HG02943 (cell line): ENCODE measurements around the gene DIDO1.
"Not testable (repeated sequence)": the region's sequence is repeated elsewhere in the genome, so short reads cannot be mapped to it uniquely, and the experiment has no call there.

Source experiments
- ATAC-seq: cut with Tn5 transposase; IDR thresholded peaks from one replicate; pipeline ENCODE4 v1.9.1; 2021; ENCODE audit warnings: mild to moderate bottlenecking, low read depth, moderate library complexity; ENCODE audit not compliant: unreplicated experiment

The DIDO1 gene

GRCh38 chr20:62933966-62934365, 7.7 kb upstream of the DIDO1 start:
- no peak for ATAC-seq

GRCh38 chr20:62931464-62931863, 5.2 kb upstream of the DIDO1 start:
- no peak for ATAC-seq

DNA sequence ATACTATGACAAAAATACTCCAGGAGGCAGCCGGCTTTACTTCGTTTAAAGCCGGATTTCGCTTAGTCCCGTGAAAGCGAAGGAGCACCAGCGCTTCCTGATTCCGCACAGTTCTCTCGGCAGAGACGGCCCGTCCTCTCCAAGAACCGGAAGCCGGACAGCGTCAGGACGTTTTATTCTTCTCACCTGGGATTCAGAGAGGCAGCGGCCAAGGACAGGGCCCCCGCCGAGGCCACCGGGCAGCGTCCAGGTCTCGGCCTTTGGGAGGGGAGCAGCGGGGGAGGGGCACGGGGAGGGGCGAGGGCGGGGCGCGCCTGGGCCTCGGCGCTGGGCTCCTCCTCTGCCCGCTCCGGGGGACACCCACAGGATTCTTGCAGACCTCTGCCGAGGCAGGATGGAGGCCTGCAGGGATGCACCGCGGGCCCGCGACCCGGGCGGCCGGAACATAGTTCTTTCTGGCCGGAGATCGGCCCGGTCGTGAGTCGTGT, 2.8 kb upstream of the DIDO1 start:
- ATAC-seq: no peak

DNA sequence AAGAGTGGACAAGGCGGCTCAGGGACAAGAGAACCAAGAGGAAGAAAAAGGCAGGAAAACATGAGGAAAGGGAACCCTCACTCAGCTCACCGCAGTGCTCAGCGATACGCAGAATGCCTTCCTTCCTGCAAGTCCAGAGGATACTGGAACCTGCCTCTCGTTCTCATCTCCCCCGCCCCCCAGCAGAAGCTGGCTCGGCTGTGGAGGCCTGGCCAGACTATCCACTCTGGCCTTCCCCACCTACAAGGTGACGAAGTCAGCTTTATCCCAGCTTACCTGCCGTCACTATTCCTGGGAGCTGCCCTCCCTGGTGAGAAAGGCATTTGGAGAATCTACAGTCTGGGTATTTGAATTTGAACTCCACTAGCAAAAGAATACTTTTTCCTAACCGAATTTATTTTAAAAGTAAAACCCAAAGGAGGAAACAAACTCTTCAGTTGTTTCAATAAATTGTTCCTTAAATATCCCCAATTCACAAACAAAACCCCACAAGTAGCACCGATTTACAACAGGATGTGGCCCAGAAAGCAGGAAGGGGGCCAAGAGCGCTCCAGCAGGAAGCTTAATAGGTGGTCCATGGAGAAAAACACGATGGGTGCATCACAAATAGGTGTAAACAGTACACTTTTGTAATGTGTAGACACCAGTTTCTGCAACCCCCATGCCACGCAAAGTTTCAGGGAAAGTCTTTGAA, 2.1 kb upstream of the DIDO1 start:
- no peak for ATAC-seq

- no peak for ATAC-seq
Observed at GRCh38 chr20:62927128-62927705, 912 bp upstream of the DIDO1 start.

- ATAC-seq: peak; percentile 24
Observed at GRCh38 chr20:62925420-62926228, 681 bp downstream of the DIDO1 start.

- ATAC-seq: no peak
Observed at GRCh38 chr20:62925076-62925419, 1.3 kb downstream of the DIDO1 start.

- ATAC-seq: no peak
Observed at GRCh38 chr20:62924442-62925075, 1.7 kb downstream of the DIDO1 start.

DNA sequence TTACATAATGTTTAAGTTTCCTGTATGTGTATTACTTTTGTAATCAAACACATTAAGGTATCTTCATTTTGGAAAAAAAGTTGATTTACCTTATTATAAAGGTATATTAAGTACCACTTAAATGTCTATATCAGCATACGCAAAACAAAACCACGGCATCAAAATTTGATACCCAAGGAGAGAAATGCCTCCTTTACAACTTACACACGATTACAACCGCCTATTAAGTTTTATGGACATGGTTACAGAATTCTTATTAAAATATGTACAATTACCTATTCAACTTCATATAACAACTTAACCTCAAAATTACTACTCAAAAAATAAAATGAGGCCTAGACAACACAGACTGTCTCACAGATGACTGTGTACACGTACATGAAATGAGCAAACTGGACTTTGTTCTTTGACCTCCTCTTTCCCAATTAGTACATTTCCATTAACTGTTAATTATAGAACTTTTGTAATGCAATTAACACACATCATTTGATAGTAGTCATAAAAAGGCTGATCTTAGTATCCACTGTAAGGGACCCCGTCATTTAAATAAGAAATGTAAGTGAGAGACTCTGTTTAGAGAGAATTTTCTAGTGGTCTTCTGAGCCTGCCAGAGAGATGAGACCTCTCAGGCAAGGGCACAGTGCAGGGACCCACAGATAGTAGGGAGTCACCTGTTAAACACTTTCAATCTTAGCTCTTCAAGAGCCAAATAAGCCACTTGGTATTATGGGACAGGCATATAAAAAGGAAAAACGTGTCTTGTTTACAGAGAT, 2.5 kb downstream of the DIDO1 start:
- no peak for ATAC-seq

- not testable (repeated sequence) for ATAC-seq
Observed at GRCh38 chr20:62923059-62923668, 3.1 kb downstream of the DIDO1 start.

DNA sequence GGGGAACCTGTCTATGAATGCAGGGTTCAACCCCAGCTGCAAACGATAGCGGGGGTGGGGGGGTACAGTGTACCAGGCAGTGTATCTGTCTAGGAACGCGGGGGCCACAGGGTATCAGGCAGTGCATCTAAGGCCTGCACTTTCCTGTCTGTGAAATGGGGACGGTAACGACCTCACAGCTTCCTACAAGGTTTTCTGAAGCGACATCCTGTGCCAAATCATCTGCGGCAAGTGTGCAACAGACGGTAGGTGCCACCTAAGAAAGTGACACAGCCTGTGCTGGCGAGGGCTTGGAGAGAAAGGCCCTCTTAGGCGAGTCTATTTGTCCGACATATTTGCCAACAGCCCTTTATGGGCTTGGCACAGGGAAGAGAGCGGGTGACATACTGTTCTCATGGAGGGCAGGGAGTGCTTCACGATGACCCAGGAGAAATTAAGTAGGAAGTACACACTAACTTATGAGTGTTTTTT, 3.8 kb downstream of the DIDO1 start:
- ATAC-seq: no peak

DNA sequence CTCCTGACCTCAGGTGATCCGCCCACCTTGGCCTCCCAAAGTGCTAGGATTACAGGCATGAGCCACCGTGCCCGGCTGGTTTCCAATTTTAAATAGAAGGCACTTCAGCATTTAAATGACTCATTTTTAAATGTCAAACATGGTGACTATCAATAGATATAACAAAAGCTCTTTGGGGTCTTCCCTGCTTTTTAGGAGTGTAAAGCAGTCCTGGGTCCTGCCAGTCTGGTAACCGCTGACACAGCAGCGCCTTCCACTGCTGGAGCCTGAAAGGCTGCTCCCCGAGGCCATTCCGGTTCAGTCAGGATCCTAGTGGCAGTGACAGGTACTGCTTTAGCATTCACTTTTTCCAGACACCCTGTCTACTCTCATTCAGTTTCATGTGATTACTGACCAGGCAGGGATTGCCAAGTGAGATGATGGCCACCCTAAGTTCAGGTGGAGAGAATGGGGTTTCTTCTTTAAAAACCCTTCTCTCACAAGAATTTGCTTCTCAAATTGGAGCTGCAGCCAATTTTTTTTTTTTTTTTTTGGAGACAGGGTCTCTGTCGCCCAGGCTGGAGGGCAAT, 5.1 kb downstream of the DIDO1 start:
- ATAC-seq: no peak

DNA sequence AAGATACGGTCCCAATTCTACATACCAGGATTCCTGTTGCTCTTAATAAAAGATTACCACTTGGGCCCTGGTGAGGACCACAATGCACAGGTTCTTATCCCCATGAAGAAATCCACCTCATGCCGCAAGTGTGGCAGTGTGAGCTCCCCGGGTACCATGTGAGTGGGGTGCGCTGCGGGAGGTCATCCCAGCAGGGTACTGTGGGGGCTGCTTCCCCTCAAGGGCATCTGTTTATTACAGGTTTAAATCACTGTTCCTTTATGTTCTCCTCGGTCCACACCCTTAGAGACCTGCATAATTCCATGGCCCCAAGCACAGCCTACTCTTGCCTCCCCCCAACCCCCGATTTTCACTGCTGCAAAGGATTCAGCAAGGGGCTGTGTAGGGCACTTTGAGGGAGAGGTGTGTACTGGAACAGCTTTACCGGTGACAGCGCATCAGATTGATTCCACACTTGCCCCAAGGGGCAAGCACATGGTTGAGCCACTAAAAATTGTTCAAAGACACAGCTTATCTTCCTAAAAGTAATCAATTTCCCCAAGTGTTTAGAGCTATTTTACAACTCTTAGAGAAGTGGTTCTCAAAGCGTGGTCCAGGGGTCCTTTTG, 6.2 kb downstream of the DIDO1 start:
- ATAC-seq: no peak

DNA sequence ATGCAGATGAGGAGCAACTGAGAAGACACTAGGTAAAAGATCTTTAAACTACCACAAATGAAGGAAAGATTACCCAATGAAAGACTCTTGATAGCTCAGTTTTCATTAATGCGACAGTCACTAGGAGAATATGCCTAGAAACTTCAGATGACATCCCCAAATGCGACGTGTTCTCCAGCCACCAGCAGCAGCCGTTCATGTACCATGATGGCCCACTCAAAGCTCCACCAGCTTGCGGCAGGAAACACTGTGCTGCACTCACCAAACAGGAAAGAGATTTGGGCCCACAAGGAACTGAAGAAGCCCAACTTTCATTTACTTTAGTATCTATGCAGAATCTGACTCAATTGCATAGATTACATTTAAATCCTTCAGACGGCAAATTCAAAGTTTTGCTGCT, 7.5 kb downstream of the DIDO1 start:
- ATAC-seq: no peak

- ATAC-seq: no peak
Observed at GRCh38 chr20:62918147-62918546, 8.2 kb downstream of the DIDO1 start.

DNA sequence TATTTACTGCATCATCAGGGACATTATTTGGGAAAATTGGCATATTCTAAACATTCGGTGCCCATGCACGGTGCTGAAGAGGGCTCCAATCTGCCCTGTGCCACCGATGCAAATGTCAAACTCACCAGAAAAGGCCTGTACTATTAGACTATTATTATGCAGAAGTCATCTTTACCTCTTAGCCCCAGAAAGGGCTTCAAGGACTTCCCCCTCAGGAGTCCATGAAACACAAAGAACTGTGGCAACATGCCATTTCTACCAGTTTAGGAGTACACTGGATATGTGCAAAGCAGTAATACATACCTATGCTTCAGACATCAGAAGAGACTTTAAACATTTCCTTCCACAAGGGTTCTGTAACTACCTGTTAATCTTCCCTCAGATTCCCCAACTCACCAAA, 8.6 kb downstream of the DIDO1 start:
- ATAC-seq: no peak

- ATAC-seq: no peak
Observed at GRCh38 chr20:62916703-62917476, 9.4 kb downstream of the DIDO1 start.

- no peak for ATAC-seq
Observed at GRCh38 chr20:62914970-62915457, 11.3 kb downstream of the DIDO1 start.
